ENCODE data around the gene ITPR2. TPM values are rescaled to one million over a fixed set of nuclear protein-coding genes. Genes with fewer than 3 reads are reported as not detected.
"Not testable (repeated sequence)": the region's sequence is repeated elsewhere in the genome, so short reads cannot be mapped to it uniquely, and the experiment has no call there.

ITPR2 gene
- total and polyA plus RNA-seq, 5 donors: 4.2 to 32.1 (median 23.2) TPM

DNA sequence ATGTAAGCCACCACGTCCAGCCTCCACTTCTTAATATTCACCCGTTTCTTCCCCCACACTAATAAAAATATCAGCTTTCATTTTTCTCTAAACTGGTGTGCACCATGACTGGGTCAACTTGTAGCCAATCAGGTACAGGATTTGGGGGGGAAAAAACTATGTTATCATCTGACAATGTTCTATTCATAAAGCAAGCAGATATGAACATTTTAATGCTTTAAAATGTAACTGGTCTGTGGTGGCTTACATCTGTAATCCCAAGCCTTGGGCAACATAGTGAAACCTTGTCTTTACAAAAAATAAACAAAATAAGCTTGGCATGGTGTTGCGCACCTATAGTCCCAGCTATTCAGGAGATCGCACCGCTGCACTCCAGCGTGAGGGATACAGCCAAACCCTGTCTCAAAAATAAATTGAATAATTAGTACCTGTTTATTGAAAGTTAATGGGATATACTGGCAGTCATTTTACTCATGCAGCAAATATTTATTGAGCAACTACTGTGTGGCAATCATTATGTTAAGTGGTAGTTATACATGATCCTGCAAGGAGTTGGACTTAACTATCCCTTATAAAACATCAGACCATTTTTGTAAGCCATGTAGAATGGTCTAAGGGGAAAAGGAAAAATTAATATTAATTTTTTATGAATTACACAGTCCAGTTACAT is 15.3 kb upstream of the ITPR2 start:
- Histone ChIP-seq H3K27ac (ENCODE audit: low read length) (no peak overlapping the region), H3K4me1 (ENCODE audit: control insufficient read depth, insufficient read depth, low read length) (peaks cover 3% of the 10 kb centered on the region), H3K9me3 (ENCODE audit: control insufficient read depth, low read length) (no peaks in the 10 kb centered on the region), H3K4me3 (ENCODE audit: low read length) (no peak overlapping the region), H3K27me3 (ENCODE audit: control insufficient read depth, insufficient read depth) (no peaks in the 10 kb centered on the region)
- intact Hi-C loops (cut with DNase I): no loop called here
- WGBS: 87% methylated on average over 6 of the region's 6 CpGs
- no peak for DNase-seq
- ATAC-seq: no peak

DNA sequence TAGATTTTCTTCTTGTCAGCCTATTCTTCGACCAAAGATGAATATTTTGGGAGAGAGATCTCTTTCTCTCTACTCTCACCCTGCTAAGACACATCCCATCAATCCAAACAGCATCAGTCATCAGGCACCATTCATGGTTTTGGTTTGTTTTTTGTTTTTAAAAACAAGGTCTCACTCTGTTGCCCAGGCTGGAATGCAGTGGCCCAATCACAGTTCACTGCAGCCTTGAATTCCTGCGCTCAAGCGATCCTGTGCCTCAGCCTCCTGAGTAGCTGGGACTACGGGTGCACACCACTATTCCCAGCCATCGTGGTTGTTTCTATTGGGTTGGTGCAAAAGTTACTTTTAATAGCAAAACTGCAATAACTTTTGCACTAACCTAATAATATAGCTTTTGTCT is 14.4 kb upstream of the ITPR2 start:
- intact Hi-C loops (cut with DNase I): no loop called here
- ATAC-seq: no peak
- H3K27ac ChIP-seq (ENCODE audit: low read length): no peak overlapping the region
- DNase-seq: no peak
- H3K9me3 ChIP-seq (ENCODE audit: control insufficient read depth, low read length): no peaks in the 10 kb centered on the region
- no peaks in the 10 kb centered on the region for H3K27me3 ChIP-seq (ENCODE audit: control insufficient read depth, insufficient read depth)
- 98% methylated on average over 5 of the region's 5 CpGs for WGBS
- peaks cover 3% of the 10 kb centered on the region for H3K4me1 ChIP-seq (ENCODE audit: control insufficient read depth, insufficient read depth, low read length)
- no peak overlapping the region for H3K4me3 ChIP-seq (ENCODE audit: low read length)

DNA sequence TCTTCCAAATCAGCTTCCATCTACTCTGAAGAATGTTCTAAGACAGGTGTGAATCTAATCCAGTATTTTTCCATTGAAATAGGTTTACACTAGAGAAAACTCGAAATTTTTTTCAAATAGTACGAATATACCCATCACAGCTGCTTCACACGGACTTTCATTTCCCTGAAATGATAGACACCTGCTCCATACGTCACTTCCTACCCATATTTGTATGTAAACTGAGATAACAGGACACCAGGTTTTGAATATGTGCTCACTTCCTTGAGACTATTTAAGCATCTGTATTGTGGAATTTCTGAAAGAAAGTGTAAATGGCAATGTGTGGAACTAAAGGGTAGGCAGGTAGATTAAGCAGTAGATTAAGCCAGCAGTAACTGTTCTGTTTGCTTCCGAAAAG is 13.4 kb upstream of the ITPR2 start:
- 69% methylated on average over 5 of the region's 5 CpGs for WGBS
- no peak overlapping the region for H3K4me3 ChIP-seq (ENCODE audit: low read length)
- no peaks in the 10 kb centered on the region for H3K9me3 ChIP-seq (ENCODE audit: control insufficient read depth, low read length)
- H3K4me1 ChIP-seq (ENCODE audit: control insufficient read depth, insufficient read depth, low read length): peaks cover 3% of the 10 kb centered on the region
- DNase-seq (no peak), ATAC-seq (no peak)
- intact Hi-C loops (cut with DNase I): no loop called here
- H3K27ac ChIP-seq (ENCODE audit: low read length): no peak overlapping the region
- H3K27me3 ChIP-seq (ENCODE audit: control insufficient read depth, insufficient read depth): no peaks in the 10 kb centered on the region

DNA sequence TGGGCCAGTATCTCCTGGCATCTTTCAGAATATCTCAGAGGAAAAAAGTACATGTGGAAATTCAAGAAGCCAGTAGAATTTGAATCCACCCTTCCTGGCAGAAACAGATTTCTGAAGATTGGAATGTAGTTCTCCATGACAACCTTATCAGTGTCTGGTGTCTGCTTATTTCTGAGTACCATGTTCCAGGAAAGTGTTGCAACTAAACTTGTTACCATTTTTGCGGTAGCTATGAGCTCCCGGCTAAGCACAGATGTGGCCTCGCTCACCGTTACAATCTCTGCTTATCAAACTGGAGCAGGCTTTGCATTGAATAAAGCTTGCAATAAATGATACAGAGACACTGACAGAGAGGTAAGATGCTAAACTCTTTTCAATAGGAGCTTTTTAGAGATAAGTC is 13.0 kb upstream of the ITPR2 start:
- Histone ChIP-seq H3K4me1 (ENCODE audit: control insufficient read depth, insufficient read depth, low read length) (peaks cover 3% of the 10 kb centered on the region), H3K27ac (ENCODE audit: low read length) (no peak overlapping the region), H3K9me3 (ENCODE audit: control insufficient read depth, low read length) (no peaks in the 10 kb centered on the region), H3K27me3 (ENCODE audit: control insufficient read depth, insufficient read depth) (no peaks in the 10 kb centered on the region), H3K4me3 (ENCODE audit: low read length) (no peak overlapping the region)
- 10% methylated on average over 4 of the region's 4 CpGs for WGBS
- intact Hi-C loops (cut with DNase I): no loop called here
- peak; percentile 95 to 97 for ATAC-seq
- peak in 2 of 3 donors; percentile 31 to 64 for DNase-seq

DNA sequence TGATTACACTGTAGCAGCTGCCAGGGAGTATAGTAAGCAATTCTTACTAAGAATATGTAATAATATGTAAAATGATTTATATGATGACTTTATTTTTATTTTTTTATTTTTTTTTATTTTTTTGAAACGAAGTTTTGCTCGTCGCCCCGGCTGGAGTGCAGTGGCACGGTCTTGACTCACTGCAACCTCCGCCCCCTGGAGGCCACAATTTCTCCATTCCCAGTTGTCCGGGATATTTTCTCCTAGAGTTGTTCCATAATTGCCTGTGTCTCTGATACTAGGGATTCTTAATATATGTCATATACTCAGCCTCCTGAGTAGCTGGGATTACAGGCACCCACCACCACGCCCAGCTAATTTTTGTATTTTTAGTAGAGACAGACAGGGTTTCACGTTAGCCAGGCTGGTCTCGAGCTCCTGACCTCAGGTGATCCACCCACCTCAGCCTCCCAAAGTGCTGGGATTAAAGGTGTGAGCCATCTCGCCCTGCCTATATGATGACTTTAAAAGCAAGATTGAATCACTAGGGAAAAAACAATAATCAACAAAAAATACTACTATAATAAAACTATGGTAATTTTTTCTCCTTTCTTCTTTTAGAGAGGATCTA is 12.2 kb upstream of the ITPR2 start:
- intact Hi-C loops (cut with DNase I): no loop called here
- Histone ChIP-seq H3K27me3 (ENCODE audit: control insufficient read depth, insufficient read depth) (no peaks in the 10 kb centered on the region), H3K4me1 (ENCODE audit: control insufficient read depth, insufficient read depth, low read length) (peaks cover 3% of the 10 kb centered on the region), H3K9me3 (ENCODE audit: control insufficient read depth, low read length) (no peaks in the 10 kb centered on the region), H3K27ac (ENCODE audit: low read length) (no peak overlapping the region), H3K4me3 (ENCODE audit: low read length) (no peak overlapping the region)
- ATAC-seq (peak; percentile 79 to 84), DNase-seq (peak; percentile 69 to 88 (median 78))
- WGBS: 44% methylated on average over 11 of the region's 11 CpGs

DNA sequence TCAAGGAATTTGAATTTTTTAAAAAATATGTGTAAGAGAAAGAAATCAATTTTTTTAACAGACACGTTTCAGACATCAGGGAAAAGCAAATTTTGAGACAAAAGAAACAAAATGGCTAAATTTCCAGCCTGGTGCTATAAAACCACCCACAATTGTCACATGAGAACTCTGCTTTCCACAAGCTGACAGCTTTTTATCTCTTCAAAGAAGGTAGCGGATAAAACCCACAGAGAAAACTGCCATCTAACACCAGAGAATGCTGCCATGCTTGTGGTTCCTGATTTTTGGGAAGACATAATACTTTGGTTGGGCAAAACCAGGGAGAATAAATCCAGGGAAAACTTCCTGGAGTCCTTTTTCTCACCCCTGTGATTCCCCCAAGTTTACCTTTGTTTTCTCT is 10.3 kb upstream of the ITPR2 start:
- Histone ChIP-seq H3K9me3 (ENCODE audit: control insufficient read depth, low read length) (no peaks in the 10 kb centered on the region), H3K4me3 (ENCODE audit: low read length) (no peak overlapping the region), H3K27ac (ENCODE audit: low read length) (no peak overlapping the region), H3K4me1 (ENCODE audit: control insufficient read depth, insufficient read depth, low read length) (peaks cover 3% of the 10 kb centered on the region), H3K27me3 (ENCODE audit: control insufficient read depth, insufficient read depth) (no peaks in the 10 kb centered on the region)
- WGBS: 85% methylated on average over 2 of the region's 2 CpGs
- DNase-seq (no peak), ATAC-seq (no peak)
- intact Hi-C loops (cut with DNase I): no loop called here

DNA sequence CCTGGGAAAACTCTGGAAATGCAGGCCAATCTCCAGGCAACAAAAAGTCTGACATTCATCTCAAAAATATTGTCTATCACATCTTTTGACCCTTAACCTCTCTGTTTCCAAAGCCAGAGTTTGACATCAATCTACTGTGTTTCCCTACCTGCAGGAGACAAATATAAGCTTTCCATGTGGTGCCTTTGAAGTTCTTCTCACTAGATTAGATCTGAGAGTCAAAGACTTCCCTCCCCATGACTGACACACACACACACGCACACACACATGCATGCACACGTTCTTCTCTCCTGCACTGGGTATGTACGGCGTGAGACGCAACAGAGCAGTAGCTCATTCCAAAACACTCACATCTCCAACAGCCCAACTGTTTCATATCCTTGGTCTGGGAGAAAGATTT is 8.1 kb upstream of the ITPR2 start:
- ATAC-seq: no peak

DNA sequence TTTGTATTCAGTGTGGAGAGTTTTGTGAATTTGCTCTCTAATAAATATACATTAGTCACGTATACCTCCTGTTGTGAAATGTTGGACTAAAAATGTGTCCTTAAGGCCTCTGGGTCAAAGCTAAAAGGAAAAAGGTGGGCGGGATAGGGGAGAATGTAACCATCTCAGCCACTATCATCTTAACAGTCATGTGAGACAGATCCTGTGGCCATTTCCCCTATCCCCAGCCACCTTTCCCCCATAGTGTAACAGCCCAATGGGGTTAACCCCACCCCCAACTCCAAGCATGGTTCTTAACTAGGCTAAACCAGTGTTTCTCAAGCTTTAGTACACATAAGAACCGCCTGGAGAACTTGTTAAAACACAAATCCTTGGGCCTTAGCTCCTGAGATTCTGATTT is 6.5 kb upstream of the ITPR2 start:
- Histone ChIP-seq H3K27me3 (ENCODE audit: control insufficient read depth, insufficient read depth) (no peaks in the 10 kb centered on the region), H3K9me3 (ENCODE audit: control insufficient read depth, low read length) (no peaks in the 10 kb centered on the region), H3K27ac (ENCODE audit: low read length) (no peak overlapping the region), H3K4me3 (ENCODE audit: low read length) (no peak overlapping the region), H3K4me1 (ENCODE audit: control insufficient read depth, insufficient read depth, low read length) (no peaks in the 10 kb centered on the region)
- 97% methylated on average over 3 of the region's 3 CpGs for WGBS
- ATAC-seq: no peak
- intact Hi-C loops (cut with DNase I): no loop called here
- no peak for DNase-seq

More for the DNA sequence above, 8.1 kb upstream of the ITPR2 start:
- 85% methylated on average over 5 of the region's 5 CpGs for WGBS
- H3K9me3 ChIP-seq (ENCODE audit: control insufficient read depth, low read length): no peaks in the 10 kb centered on the region
- no peak overlapping the region for H3K4me3 ChIP-seq (ENCODE audit: low read length)
- peaks cover 3% of the 10 kb centered on the region for H3K4me1 ChIP-seq (ENCODE audit: control insufficient read depth, insufficient read depth, low read length)
- no peak overlapping the region for H3K27ac ChIP-seq (ENCODE audit: low read length)
- intact Hi-C loops (cut with DNase I): no loop called here
- no peak for DNase-seq
- H3K27me3 ChIP-seq (ENCODE audit: control insufficient read depth, insufficient read depth): no peaks in the 10 kb centered on the region

DNA sequence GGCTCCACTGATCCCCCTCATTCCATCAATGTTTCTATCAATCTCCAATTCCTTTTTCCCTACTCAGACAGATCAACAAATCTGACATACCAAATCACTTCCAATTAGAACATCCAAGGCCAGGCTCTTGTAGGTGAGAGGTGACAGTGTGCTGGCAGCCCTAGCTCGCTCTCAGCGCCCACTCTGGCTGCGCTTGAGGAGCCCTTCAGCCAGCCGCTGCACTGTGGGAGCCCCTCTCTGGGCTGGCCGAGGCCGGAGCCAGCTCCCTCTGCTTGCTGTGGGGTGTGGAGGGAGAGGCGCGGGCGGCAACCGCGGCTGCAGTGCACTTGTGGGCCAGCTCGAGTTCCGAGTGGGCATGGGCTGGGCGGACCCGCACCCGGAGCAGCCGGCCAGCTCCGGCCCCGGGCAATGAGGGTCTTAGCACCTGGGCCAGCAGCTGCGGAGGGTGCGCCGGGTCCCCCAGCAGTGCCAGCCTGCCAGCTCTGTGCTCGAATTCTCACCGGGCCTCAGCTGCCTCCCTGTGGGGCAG is 6.0 kb upstream of the ITPR2 start:
- peak in 1 of 3 donors; percentile 61 for DNase-seq
- Histone ChIP-seq H3K4me1 (ENCODE audit: control insufficient read depth, insufficient read depth, low read length) (no peaks in the 10 kb centered on the region), H3K9me3 (ENCODE audit: control insufficient read depth, low read length) (no peaks in the 10 kb centered on the region), H3K27me3 (ENCODE audit: control insufficient read depth, insufficient read depth) (no peaks in the 10 kb centered on the region), H3K4me3 (ENCODE audit: low read length) (no peak overlapping the region), H3K27ac (ENCODE audit: low read length) (no peak overlapping the region)
- intact Hi-C loops (cut with DNase I): no loop called here
- WGBS: 97% methylated on average over 24 of the region's 24 CpGs
- ATAC-seq: no peak

DNA sequence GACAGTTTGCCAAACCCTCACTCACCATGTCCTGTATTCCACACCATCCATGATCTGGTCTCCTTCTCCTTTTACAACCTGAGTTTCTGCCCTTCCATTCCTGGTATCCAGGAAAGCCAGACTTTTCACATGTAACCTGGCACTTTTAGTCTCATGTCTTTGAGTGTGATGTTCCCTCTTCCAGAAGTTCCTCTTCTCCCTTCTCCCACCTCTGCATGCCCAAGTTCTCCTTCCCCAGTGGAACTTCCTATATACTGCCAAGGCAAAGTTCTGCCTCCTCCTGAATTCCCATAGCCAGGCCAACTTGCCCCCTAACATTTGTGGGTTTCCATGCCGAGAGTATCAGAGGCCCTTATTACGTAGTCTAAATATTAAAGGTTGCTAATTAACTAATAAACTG is 3.2 kb upstream of the ITPR2 start:
- H3K27ac ChIP-seq (ENCODE audit: low read length): no peak overlapping the region
- no peaks in the 10 kb centered on the region for H3K9me3 ChIP-seq (ENCODE audit: control insufficient read depth, low read length)
- ATAC-seq (no peak), DNase-seq (no peak)
- no peak overlapping the region for H3K4me3 ChIP-seq (ENCODE audit: low read length)
- intact Hi-C loops (cut with DNase I): no loop called here
- WGBS: 95% methylated on average over 2 of the region's 2 CpGs
- H3K4me1 ChIP-seq (ENCODE audit: control insufficient read depth, insufficient read depth, low read length): peaks cover 2% of the 10 kb centered on the region
- H3K27me3 ChIP-seq (ENCODE audit: control insufficient read depth, insufficient read depth): no peaks in the 10 kb centered on the region

DNA sequence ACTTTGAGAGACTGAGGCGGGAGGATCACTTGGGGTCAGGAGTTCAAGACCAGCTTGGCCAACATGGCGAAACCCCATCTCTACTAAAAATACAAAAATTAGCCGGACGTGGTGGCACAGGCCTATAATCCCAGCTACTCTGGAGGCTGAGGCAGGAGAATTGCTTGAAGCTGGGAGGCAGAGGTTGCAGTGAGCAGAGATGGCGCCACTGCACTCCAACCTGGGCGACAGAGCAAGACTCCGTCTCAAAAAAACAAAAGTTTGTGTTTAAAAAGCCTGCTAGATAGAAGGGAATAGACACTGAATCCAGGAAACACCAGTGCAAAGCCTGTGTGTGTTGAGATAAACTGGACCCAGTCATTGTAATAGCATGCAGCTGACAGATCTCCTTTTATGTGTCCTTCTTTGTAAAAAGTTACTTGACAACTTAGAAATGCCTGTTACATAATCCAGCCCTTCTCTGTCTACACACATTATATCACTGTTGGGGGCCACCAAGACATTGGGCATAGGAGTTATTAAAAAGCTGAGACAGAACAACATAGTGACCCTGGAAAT is 1.6 kb upstream of the ITPR2 start:
- H3K27me3 ChIP-seq (ENCODE audit: control insufficient read depth, insufficient read depth); ATAC-seq; H3K4me1 ChIP-seq (ENCODE audit: control insufficient read depth, insufficient read depth, low read length); H3K27ac ChIP-seq (ENCODE audit: low read length); DNase-seq; intact Hi-C loops (cut with DNase I); H3K9me3 ChIP-seq (ENCODE audit: control insufficient read depth, low read length); H3K4me3 ChIP-seq (ENCODE audit: low read length): not testable (repeated sequence)
- 90% methylated on average over 7 of the region's 7 CpGs for WGBS

Measured in right cardiac atrium (tissue), 5 donors.